Fibroblast of lung (primary cell): ENCODE results near the gene KRT16.

ENCODE experiments used
- CTCF ChIP-seq, 2 donors: IDR thresholded peaks in 1 of 2; conservative IDR thresholded peaks in 1 of 2; 1 replicate in 1 of 2; 2 replicates in 1 of 2; pipeline ENCODE4 v1.5.1; 2011 to 2012; ENCODE audit warnings: low read length in 2 of 2, control low read depth in 1 of 2, inconsistent platforms in 1 of 2, low read depth in 1 of 2, mild to moderate bottlenecking in 1 of 2
- EZH2 ChIP-seq: IDR thresholded peaks from 2 replicates; pipeline ENCODE4 v1.5.1; 2012; ENCODE audit warnings: low read length, control low read depth, mild to moderate bottlenecking; ENCODE audit errors: missing control alignments

- TF ChIP-seq CTCF (conservative IDR thresholded peaks at IDR 0.05 in 1 of 2, IDR thresholded peaks at IDR 0.05 in 1 of 2; ENCODE audit: low read depth in 1 of 2, low read length in 2 of 2) (peak; percentile 88 to 89), EZH2 (no peak)
These were observed 36.0 kb upstream of the KRT16 start for GRCh38 chr17:41648411-41649195.
